ENCODE measurements around the gene ARID1B. TPM values are rescaled to one million over a fixed set of nuclear protein-coding genes. Genes with fewer than 3 reads are reported as not detected.

The ARID1B gene
- polyA plus RNA-seq, 1 donor: 48.5 TPM

GRCh38 chr6:156946370-156946936, 169.3 kb downstream of the ARID1B start:
- no CpG with 5 or more reads among the region's 7 CpGs for WGBS (ENCODE audit: insufficient coverage, low lambda C conversion rate)

GRCh38 chr6:156948277-156948676, 171.1 kb downstream of the ARID1B start:
- no peaks in the 10 kb centered on the region for H3K27me3 ChIP-seq (ENCODE audit: control insufficient read depth, insufficient read depth, low read length)
- no peaks in the 10 kb centered on the region for H3K9me3 ChIP-seq (ENCODE audit: control insufficient read depth, low read depth, low read length)
- H3K4me3 ChIP-seq (ENCODE audit: low read length): no peak overlapping the region
- no peak overlapping the region for H3K27ac ChIP-seq (ENCODE audit: low read length)
- no peak for DNase-seq
- no peaks in the 10 kb centered on the region for H3K4me1 ChIP-seq (ENCODE audit: control insufficient read depth, insufficient read depth, low read length)
- H3K36me3 ChIP-seq (ENCODE audit: control insufficient read depth, insufficient read depth, low read length): no peaks in the 10 kb centered on the region
- WGBS (ENCODE audit: insufficient coverage, low lambda C conversion rate): no CpG with 5 or more reads among the region's 6 CpGs

More at GRCh38 chr6:156946370-156946936, 169.3 kb downstream of the ARID1B start:
- H3K9me3 ChIP-seq (ENCODE audit: control insufficient read depth, low read depth, low read length): no peaks in the 10 kb centered on the region
- H3K27ac ChIP-seq (ENCODE audit: low read length): no peak overlapping the region
- no peaks in the 10 kb centered on the region for H3K27me3 ChIP-seq (ENCODE audit: control insufficient read depth, insufficient read depth, low read length)
- no peaks in the 10 kb centered on the region for H3K36me3 ChIP-seq (ENCODE audit: control insufficient read depth, insufficient read depth, low read length)
- no peaks in the 10 kb centered on the region for H3K4me1 ChIP-seq (ENCODE audit: control insufficient read depth, insufficient read depth, low read length)
- no peak for DNase-seq
- no peak overlapping the region for H3K4me3 ChIP-seq (ENCODE audit: low read length)

GRCh38 chr6:156948807-156949206, 171.6 kb downstream of the ARID1B start:
- no peak overlapping the region for H3K27ac ChIP-seq (ENCODE audit: low read length)
- no peaks in the 10 kb centered on the region for H3K36me3 ChIP-seq (ENCODE audit: control insufficient read depth, insufficient read depth, low read length)
- DNase-seq: no peak
- H3K4me3 ChIP-seq (ENCODE audit: low read length): no peak overlapping the region
- WGBS (ENCODE audit: insufficient coverage, low lambda C conversion rate): 100% methylated on average over 1 of the region's 2 CpGs
- H3K27me3 ChIP-seq (ENCODE audit: control insufficient read depth, insufficient read depth, low read length): no peaks in the 10 kb centered on the region
- H3K9me3 ChIP-seq (ENCODE audit: control insufficient read depth, low read depth, low read length): no peaks in the 10 kb centered on the region
- H3K4me1 ChIP-seq (ENCODE audit: control insufficient read depth, insufficient read depth, low read length): peaks cover 1% of the 10 kb centered on the region

GRCh38 chr6:156949376-156949775, 172.2 kb downstream of the ARID1B start:
- peaks cover 3% of the 10 kb centered on the region for H3K4me1 ChIP-seq (ENCODE audit: control insufficient read depth, insufficient read depth, low read length)
- H3K4me3 ChIP-seq (ENCODE audit: low read length): no peak overlapping the region
- no peaks in the 10 kb centered on the region for H3K36me3 ChIP-seq (ENCODE audit: control insufficient read depth, insufficient read depth, low read length)
- 100% methylated on average over 1 of the region's 2 CpGs for WGBS (ENCODE audit: insufficient coverage, low lambda C conversion rate)
- H3K9me3 ChIP-seq (ENCODE audit: control insufficient read depth, low read depth, low read length): no peaks in the 10 kb centered on the region
- H3K27me3 ChIP-seq (ENCODE audit: control insufficient read depth, insufficient read depth, low read length): no peaks in the 10 kb centered on the region
- DNase-seq: no peak
- no peak overlapping the region for H3K27ac ChIP-seq (ENCODE audit: low read length)

- Histone ChIP-seq H3K4me1 (ENCODE audit: control insufficient read depth, insufficient read depth, low read length) (peaks cover 3% of the 10 kb centered on the region), H3K36me3 (ENCODE audit: control insufficient read depth, insufficient read depth, low read length) (no peaks in the 10 kb centered on the region), H3K9me3 (ENCODE audit: control insufficient read depth, low read depth, low read length) (no peaks in the 10 kb centered on the region), H3K4me3 (ENCODE audit: low read length) (no peak overlapping the region), H3K27ac (ENCODE audit: low read length) (no peak overlapping the region), H3K27me3 (ENCODE audit: control insufficient read depth, insufficient read depth, low read length) (no peaks in the 10 kb centered on the region)
- no CpG with 5 or more reads among the region's 2 CpGs for WGBS (ENCODE audit: insufficient coverage, low lambda C conversion rate)
- no peak for DNase-seq
Measured at GRCh38 chr6:156950084-156950483, 172.9 kb downstream of the ARID1B start.

GRCh38 chr6:156950531-156950930, 173.4 kb downstream of the ARID1B start:
- Histone ChIP-seq H3K27ac (ENCODE audit: low read length) (no peak overlapping the region), H3K4me1 (ENCODE audit: control insufficient read depth, insufficient read depth, low read length) (peaks cover 3% of the 10 kb centered on the region), H3K27me3 (ENCODE audit: control insufficient read depth, insufficient read depth, low read length) (no peaks in the 10 kb centered on the region), H3K4me3 (ENCODE audit: low read length) (no peak overlapping the region), H3K9me3 (ENCODE audit: control insufficient read depth, low read depth, low read length) (no peaks in the 10 kb centered on the region), H3K36me3 (ENCODE audit: control insufficient read depth, insufficient read depth, low read length) (no peaks in the 10 kb centered on the region)
- DNase-seq: no peak
- 89% methylated on average over 3 of the region's 5 CpGs for WGBS (ENCODE audit: insufficient coverage, low lambda C conversion rate)

- Histone ChIP-seq H3K27ac (ENCODE audit: low read length) (no peak overlapping the region), H3K9me3 (ENCODE audit: control insufficient read depth, low read depth, low read length) (no peaks in the 10 kb centered on the region), H3K4me3 (ENCODE audit: low read length) (no peak overlapping the region), H3K4me1 (ENCODE audit: control insufficient read depth, insufficient read depth, low read length) (peaks cover 3% of the 10 kb centered on the region), H3K27me3 (ENCODE audit: control insufficient read depth, insufficient read depth, low read length) (no peaks in the 10 kb centered on the region), H3K36me3 (ENCODE audit: control insufficient read depth, insufficient read depth, low read length) (peaks cover 6% of the 10 kb centered on the region)
- no CpG with 5 or more reads among the region's 5 CpGs for WGBS (ENCODE audit: insufficient coverage, low lambda C conversion rate)
- DNase-seq: no peak
Measured at GRCh38 chr6:156952401-156952800, 175.2 kb downstream of the ARID1B start.

- 55% methylated on average over 2 of the region's 3 CpGs for WGBS (ENCODE audit: insufficient coverage, low lambda C conversion rate)
- Histone ChIP-seq H3K27me3 (ENCODE audit: control insufficient read depth, insufficient read depth, low read length) (no peaks in the 10 kb centered on the region), H3K4me1 (ENCODE audit: control insufficient read depth, insufficient read depth, low read length) (peaks cover 3% of the 10 kb centered on the region), H3K9me3 (ENCODE audit: control insufficient read depth, low read depth, low read length) (no peaks in the 10 kb centered on the region), H3K4me3 (ENCODE audit: low read length) (no peak overlapping the region), H3K27ac (ENCODE audit: low read length) (no peak overlapping the region), H3K36me3 (ENCODE audit: control insufficient read depth, insufficient read depth, low read length) (peaks cover 6% of the 10 kb centered on the region)
- no peak for DNase-seq
Measured at GRCh38 chr6:156953127-156953478, 175.9 kb downstream of the ARID1B start.

- H3K27me3 ChIP-seq (ENCODE audit: control insufficient read depth, insufficient read depth, low read length): no peaks in the 10 kb centered on the region
- 0% methylated on average over 3 of the region's 7 CpGs for WGBS (ENCODE audit: insufficient coverage, low lambda C conversion rate)
- DNase-seq: peak; percentile 67 to 81
- no peak overlapping the region for H3K4me3 ChIP-seq (ENCODE audit: low read length)
- peaks cover 3% of the 10 kb centered on the region for H3K4me1 ChIP-seq (ENCODE audit: control insufficient read depth, insufficient read depth, low read length)
- no peaks in the 10 kb centered on the region for H3K9me3 ChIP-seq (ENCODE audit: control insufficient read depth, low read depth, low read length)
- H3K27ac ChIP-seq (ENCODE audit: low read length): no peak overlapping the region
- H3K36me3 ChIP-seq (ENCODE audit: control insufficient read depth, insufficient read depth, low read length): peaks cover 6% of the 10 kb centered on the region
Measured at GRCh38 chr6:156953479-156954146, 176.4 kb downstream of the ARID1B start.

GRCh38 chr6:156954191-156954590, 177.0 kb downstream of the ARID1B start:
- Histone ChIP-seq H3K4me3 (ENCODE audit: low read length) (no peak overlapping the region), H3K36me3 (ENCODE audit: control insufficient read depth, insufficient read depth, low read length) (peaks cover 6% of the 10 kb centered on the region), H3K4me1 (ENCODE audit: control insufficient read depth, insufficient read depth, low read length) (peaks cover 3% of the 10 kb centered on the region), H3K9me3 (ENCODE audit: control insufficient read depth, low read depth, low read length) (no peaks in the 10 kb centered on the region), H3K27me3 (ENCODE audit: control insufficient read depth, insufficient read depth, low read length) (no peaks in the 10 kb centered on the region), H3K27ac (ENCODE audit: low read length) (no peak overlapping the region)
- no peak for DNase-seq
- 80% methylated on average over 1 of the region's 2 CpGs for WGBS (ENCODE audit: insufficient coverage, low lambda C conversion rate)

- no peak for DNase-seq
- Histone ChIP-seq H3K36me3 (ENCODE audit: control insufficient read depth, insufficient read depth, low read length) (peaks cover 6% of the 10 kb centered on the region), H3K9me3 (ENCODE audit: control insufficient read depth, low read depth, low read length) (no peaks in the 10 kb centered on the region), H3K27me3 (ENCODE audit: control insufficient read depth, insufficient read depth, low read length) (no peaks in the 10 kb centered on the region), H3K4me3 (ENCODE audit: low read length) (no peak overlapping the region), H3K4me1 (ENCODE audit: control insufficient read depth, insufficient read depth, low read length) (peaks cover 3% of the 10 kb centered on the region), H3K27ac (ENCODE audit: low read length) (no peak overlapping the region)
- WGBS (ENCODE audit: insufficient coverage, low lambda C conversion rate): no CpG with 5 or more reads among the region's 12 CpGs
Measured at GRCh38 chr6:156954816-156955215, 177.6 kb downstream of the ARID1B start.
